Neural cell (in vitro differentiated cells): ENCODE results near the gene NOC4L.

ENCODE experiments used
- CTCF ChIP-seq: fragments of 450-650 bp; IDR thresholded peaks from 2 replicates; pipeline ENCODE4 v1.5.1; 2014; ENCODE audit warnings: antibody characterized with exemption, mild to moderate bottlenecking, moderate library complexity; ENCODE audit not compliant: poor library complexity, severe bottlenecking
- EP300 ChIP-seq: fragments of 450-650 bp; conservative IDR thresholded peaks from 2 replicates; pipeline ENCODE4 v1.6.1; 2014; ENCODE audit warnings: antibody characterized with exemption, mild to moderate bottlenecking, moderate library complexity; ENCODE audit not compliant: poor library complexity, severe bottlenecking
- EZH2 ChIP-seq: fragments of 200-600, 300-800 bp; shearing (Covaris generic), sonication (generic); IDR thresholded peaks from 2 replicates; pipeline ENCODE4 v1.6.1; 2014; ENCODE audit warnings: antibody characterized with exemption, low read length, borderline replicate concordance, mild to moderate bottlenecking; ENCODE audit not compliant: insufficient read depth, poor library complexity, severe bottlenecking
- MXI1 ChIP-seq: fragments of 450-650 bp; conservative IDR thresholded peaks from 2 replicates; pipeline ENCODE4 v1.6.1; 2014; ENCODE audit warnings: antibody characterized with exemption, mild to moderate bottlenecking; ENCODE audit not compliant: poor library complexity, severe bottlenecking
- POLR2AphosphoS5 ChIP-seq: IDR thresholded peaks from 2 replicates; pipeline ENCODE4 v1.6.1; 2012
- RAD21 ChIP-seq: fragments of 450-650 bp; conservative IDR thresholded peaks from 2 replicates; pipeline ENCODE4 v1.6.1; 2014; ENCODE audit warnings: antibody characterized with exemption, mild to moderate bottlenecking, moderate library complexity
- REST ChIP-seq: IDR thresholded peaks from 2 replicates; pipeline ENCODE4 v1.6.1; 2012; ENCODE audit warnings: borderline replicate concordance
- SMC3 ChIP-seq: fragments of 450-650 bp; conservative IDR thresholded peaks from 2 replicates; pipeline ENCODE4 v1.6.1; 2014; ENCODE audit warnings: antibody characterized with exemption, mild to moderate bottlenecking, moderate library complexity; ENCODE audit not compliant: poor library complexity

- TF ChIP-seq EP300 (no peak), CTCF (no peak), SMC3 (no peak), POLR2AphosphoS5 (no peak), EZH2 (no peak), RAD21 (no peak), MXI1 (no peak), REST (no peak)
Observed at GRCh38 chr12:132143336-132144071, 753 bp upstream of the NOC4L start.
